ENCODE measurements around the gene CYP26B1. TPM values are rescaled to one million over a fixed set of nuclear protein-coding genes. Genes with fewer than 3 reads are reported as not detected.
A peak's percentile ranks its signal among the peaks of the same experiment; 100 is the strongest.

Gene CYP26B1
- total and polyA plus RNA-seq, 9 of the 15 experiments (the other 6 are each of a cell fraction or from before 2014, with no cell fraction given) = 0.01 to 0.13 (median 0.04) TPM; not detected in 6

- TF ChIP-seq PATZ1 (CRISPR knock-in tag; IDR thresholded peaks at IDR 0.05; ENCODE audit: borderline replicate concordance) (no peak), ATF1 (CRISPR knock-in tag; IDR thresholded peaks at IDR 0.05) (no peak), ATF1 (tag; IDR thresholded peaks at IDR 0.05) (peak; percentile 25; the same call in 1 of the 2 replicates), ZBTB12 (CRISPR knock-in tag; IDR thresholded peaks at IDR 0.05) (0 out of 2 replicates have a peak, but pooled peaks have one; percentile 30), DACH1 (IDR thresholded peaks at IDR 0.05; ENCODE audit: partially characterized antibody) (no peak), MAZ (CRISPR knock-in tag; conservative IDR thresholded peaks at IDR 0.05 in 1 of 2, IDR thresholded peaks at IDR 0.05 in 1 of 2) (peak in 1 of 2 experiments; percentile 51; a peak in 1 of 4 replicates), CBX2 (IDR thresholded peaks at IDR 0.05; ENCODE audit: insufficient read depth, low read length, poor library complexity, severe bottlenecking) (no peak), ZNF584 (CRISPR knock-in tag; IDR thresholded peaks at IDR 0.05; ENCODE audit: low read depth) (no peak), PTRF (tag; IDR thresholded peaks at IDR 0.05) (no peak), ZSCAN29 (IDR thresholded peaks at IDR 0.05) (no peak), SETDB1 (IDR thresholded peaks at IDR 0.05; ENCODE audit: low read length) (no peak)
- TF ChIP-seq, protein P1, sequence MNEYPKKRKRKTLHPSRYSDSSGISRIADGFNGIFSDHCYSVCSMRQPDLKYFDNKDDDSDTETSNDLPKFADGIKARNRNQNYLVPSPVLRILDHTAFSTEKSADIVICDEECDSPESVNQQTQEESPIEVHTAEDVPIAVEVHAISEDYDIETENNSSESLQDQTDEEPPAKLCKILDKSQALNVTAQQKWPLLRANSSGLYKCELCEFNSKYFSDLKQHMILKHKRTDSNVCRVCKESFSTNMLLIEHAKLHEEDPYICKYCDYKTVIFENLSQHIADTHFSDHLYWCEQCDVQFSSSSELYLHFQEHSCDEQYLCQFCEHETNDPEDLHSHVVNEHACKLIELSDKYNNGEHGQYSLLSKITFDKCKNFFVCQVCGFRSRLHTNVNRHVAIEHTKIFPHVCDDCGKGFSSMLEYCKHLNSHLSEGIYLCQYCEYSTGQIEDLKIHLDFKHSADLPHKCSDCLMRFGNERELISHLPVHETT (CRISPR knock-in tag; conservative IDR thresholded peaks at IDR 0.05 in 1 of 2, IDR thresholded peaks at IDR 0.05 in 1 of 2) = peak in 1 of 2 experiments; percentile 58; a peak in 2 of 4 replicates
- TF ChIP-seq, protein P2, sequence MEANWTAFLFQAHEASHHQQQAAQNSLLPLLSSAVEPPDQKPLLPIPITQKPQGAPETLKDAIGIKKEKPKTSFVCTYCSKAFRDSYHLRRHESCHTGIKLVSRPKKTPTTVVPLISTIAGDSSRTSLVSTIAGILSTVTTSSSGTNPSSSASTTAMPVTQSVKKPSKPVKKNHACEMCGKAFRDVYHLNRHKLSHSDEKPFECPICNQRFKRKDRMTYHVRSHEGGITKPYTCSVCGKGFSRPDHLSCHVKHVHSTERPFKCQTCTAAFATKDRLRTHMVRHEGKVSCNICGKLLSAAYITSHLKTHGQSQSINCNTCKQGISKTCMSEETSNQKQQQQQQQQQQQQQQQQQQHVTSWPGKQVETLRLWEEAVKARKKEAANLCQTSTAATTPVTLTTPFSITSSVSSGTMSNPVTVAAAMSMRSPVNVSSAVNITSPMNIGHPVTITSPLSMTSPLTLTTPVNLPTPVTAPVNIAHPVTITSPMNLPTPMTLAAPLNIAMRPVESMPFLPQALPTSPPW (CRISPR knock-in tag; IDR thresholded peaks at IDR 0.05) = peak; percentile 61; the same call in 1 of the 2 replicates
Observed at GRCh38 chr2:72090271-72090720, 57.4 kb downstream of the CYP26B1 start (continued).
